T-helper 2 cell treated with Interferon-gamma antibody and Interleukin-4, amounts not matched to agents 5 μg/mL and 100 μg/mL, for 36 hours (primary cell): ENCODE data around the gene VAMP4.

Experiments used
- DNase-seq: peaks from one replicate; pipeline ENCODE4 v3.0.0; 2021; ENCODE audit warnings: low spot score
- H3K27ac Mint-ChIP-seq: one replicate; pipeline ENCODE4 v1.8.0; 2021; ENCODE audit warnings: mild to moderate bottlenecking, mixed read lengths
- H3K27me3 Mint-ChIP-seq: one replicate; pipeline ENCODE4 v1.8.0; 2021; ENCODE audit warnings: low read depth, mixed read lengths
- H3K36me3 Mint-ChIP-seq: one replicate; pipeline ENCODE4 v1.8.0; 2021; ENCODE audit warnings: low read depth, mixed read lengths
- H3K4me1 Mint-ChIP-seq: one replicate; pipeline ENCODE4 v1.8.0; 2021; ENCODE audit warnings: low read depth, mixed read lengths
- H3K4me3 Mint-ChIP-seq: one replicate; pipeline ENCODE4 v1.8.0; 2022; ENCODE audit warnings: mild to moderate bottlenecking, moderate library complexity, mixed read lengths
- H3K9me3 Mint-ChIP-seq: one replicate; pipeline ENCODE4 v1.8.0; 2021; ENCODE audit warnings: mixed read lengths

The VAMP4 gene

DNA sequence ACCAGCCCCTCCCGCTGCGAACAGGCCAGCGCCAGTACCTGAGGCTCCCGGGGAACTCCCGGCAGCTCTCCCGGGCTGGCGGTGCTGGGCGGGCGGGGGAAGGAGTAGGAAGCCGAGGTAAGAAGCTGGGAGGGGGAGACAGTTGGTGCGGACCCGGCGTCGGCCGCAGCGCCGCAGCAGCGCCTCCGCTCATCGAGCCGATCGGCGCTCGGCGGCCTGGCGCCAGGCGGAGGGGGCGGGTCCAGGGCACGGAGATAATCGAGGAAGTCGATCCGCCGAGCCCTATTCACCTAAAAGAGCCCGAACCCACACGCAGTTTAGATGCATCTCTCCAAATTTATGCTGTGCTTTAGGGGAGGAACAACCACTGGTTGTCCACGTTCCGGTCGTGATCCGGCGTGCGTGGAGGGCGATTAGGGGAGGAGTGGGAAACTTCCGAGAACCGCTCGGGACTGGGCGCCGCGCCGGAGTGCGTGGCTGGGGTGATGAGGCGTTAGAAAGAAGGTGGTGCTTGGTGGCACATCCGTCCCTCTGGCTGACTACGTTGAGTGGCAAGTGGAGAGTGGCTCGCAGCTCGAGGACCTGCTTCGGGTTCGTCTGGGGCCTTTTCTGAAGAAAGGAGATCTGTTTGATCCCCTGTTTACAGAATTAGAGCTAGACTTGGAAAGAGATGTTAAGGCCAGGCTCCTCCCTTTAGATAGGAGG lies at the start of gene VAMP4:
TSS of gene VAMP4 (minus strand) at position 194 of the 705 bp plus-strand sequence. CDS start 3,651 bp downstream, outside the sequence.
- Mint-ChIP-seq H3K4me3 (peak within 1 kb of the TSS; percentile 100), H3K27ac (peak within 1 kb of the TSS; percentile 100), H3K9me3 (no peaks in the 10 kb centered on the region), H3K4me1 (peaks cover 51% of the 10 kb centered on the region), H3K27me3 (no peaks in the 10 kb centered on the region), H3K36me3 (peaks cover 11% of the 10 kb centered on the region)
- DNase-seq = peak; percentile 86

GRCh38 chr1:171790318-171790717 lies 48.5 kb upstream of the VAMP4 start:
- no peak overlapping the region for H3K4me3 Mint-ChIP-seq
- H3K27ac Mint-ChIP-seq = no peak overlapping the region
- H3K36me3 Mint-ChIP-seq = peaks cover 77% of the 10 kb centered on the region
- no peaks in the 10 kb centered on the region for H3K27me3 Mint-ChIP-seq
- H3K9me3 Mint-ChIP-seq = no peaks in the 10 kb centered on the region
- peaks cover 19% of the 10 kb centered on the region for H3K4me1 Mint-ChIP-seq
- no peak for DNase-seq

- no peak overlapping the region for H3K27ac Mint-ChIP-seq
- peaks cover 75% of the 10 kb centered on the region for H3K36me3 Mint-ChIP-seq
- no peak overlapping the region for H3K4me3 Mint-ChIP-seq
- peaks cover 22% of the 10 kb centered on the region for H3K4me1 Mint-ChIP-seq
- H3K9me3 Mint-ChIP-seq = no peaks in the 10 kb centered on the region
- H3K27me3 Mint-ChIP-seq = no peaks in the 10 kb centered on the region
- no peak for DNase-seq
These were observed 46.8 kb upstream of the VAMP4 start for GRCh38 chr1:171788696-171789095.

- no peak for DNase-seq
- Mint-ChIP-seq H3K27ac (no peak overlapping the region), H3K4me1 (peaks cover 29% of the 10 kb centered on the region), H3K4me3 (no peak overlapping the region), H3K9me3 (no peaks in the 10 kb centered on the region), H3K27me3 (no peaks in the 10 kb centered on the region), H3K36me3 (peaks cover 75% of the 10 kb centered on the region)
These were observed 46.0 kb upstream of the VAMP4 start for GRCh38 chr1:171787686-171788480.

GRCh38 chr1:171786534-171786933 lies 44.7 kb upstream of the VAMP4 start:
- Mint-ChIP-seq H3K4me3 (no peak overlapping the region), H3K4me1 (peaks cover 34% of the 10 kb centered on the region), H3K27me3 (no peaks in the 10 kb centered on the region), H3K27ac (no peak overlapping the region), H3K9me3 (no peaks in the 10 kb centered on the region), H3K36me3 (peaks cover 68% of the 10 kb centered on the region)
- DNase-seq = no peak

DNA sequence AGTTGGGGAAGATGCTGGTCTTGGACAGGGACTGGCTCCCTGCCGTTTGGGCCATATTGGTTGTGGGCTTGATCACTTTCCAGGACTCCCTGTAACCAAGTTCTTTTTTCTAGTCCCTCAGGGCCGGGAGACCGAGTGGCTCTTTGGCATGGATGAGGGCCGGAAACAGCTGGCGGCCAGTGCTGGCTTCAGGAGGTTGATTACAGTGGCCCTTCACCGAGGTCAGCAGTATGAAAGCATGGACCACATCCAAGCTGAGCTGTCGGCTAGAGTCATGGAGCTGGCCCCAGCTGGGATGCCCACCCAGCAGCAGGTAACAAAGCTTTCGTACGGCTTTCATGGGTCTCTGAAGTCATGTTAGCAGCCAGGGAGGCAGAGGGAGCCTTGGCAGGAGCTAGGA lies 43.9 kb upstream of the VAMP4 start:
- Mint-ChIP-seq H3K27ac (no peak overlapping the region), H3K4me3 (peak overlapping the region; percentile 64), H3K36me3 (peaks cover 66% of the 10 kb centered on the region), H3K9me3 (no peaks in the 10 kb centered on the region), H3K27me3 (no peaks in the 10 kb centered on the region), H3K4me1 (peaks cover 36% of the 10 kb centered on the region)
- no peak for DNase-seq

GRCh38 chr1:171784784-171785183 lies 42.9 kb upstream of the VAMP4 start:
- no peaks in the 10 kb centered on the region for H3K27me3 Mint-ChIP-seq
- peaks cover 60% of the 10 kb centered on the region for H3K36me3 Mint-ChIP-seq
- peak; percentile 10 for DNase-seq
- peaks cover 40% of the 10 kb centered on the region for H3K4me1 Mint-ChIP-seq
- peak overlapping the region; percentile 64 for H3K4me3 Mint-ChIP-seq
- peak overlapping the region; percentile 68 for H3K27ac Mint-ChIP-seq
- H3K9me3 Mint-ChIP-seq = no peaks in the 10 kb centered on the region

GRCh38 chr1:171783816-171784530 lies 42.1 kb upstream of the VAMP4 start:
- no peaks in the 10 kb centered on the region for H3K27me3 Mint-ChIP-seq
- peak overlapping the region; percentile 97 for H3K4me3 Mint-ChIP-seq
- peak overlapping the region; percentile 29 for H3K27ac Mint-ChIP-seq
- no peaks in the 10 kb centered on the region for H3K9me3 Mint-ChIP-seq
- DNase-seq = no peak
- peaks cover 54% of the 10 kb centered on the region for H3K36me3 Mint-ChIP-seq
- peaks cover 40% of the 10 kb centered on the region for H3K4me1 Mint-ChIP-seq

- peak within 1 kb of the TSS; percentile 97 for H3K4me3 Mint-ChIP-seq
- H3K4me1 Mint-ChIP-seq = peaks cover 43% of the 10 kb centered on the region
- H3K9me3 Mint-ChIP-seq = no peaks in the 10 kb centered on the region
- H3K27me3 Mint-ChIP-seq = no peaks in the 10 kb centered on the region
- peak; percentile 100 for DNase-seq
- H3K36me3 Mint-ChIP-seq = peaks cover 31% of the 10 kb centered on the region
- H3K27ac Mint-ChIP-seq = peak within 1 kb of the TSS; percentile 96
These were observed 39.5 kb upstream of the VAMP4 start, which contains the start of gene METTL13 for GRCh38 chr1:171781176-171781875. TSS of gene METTL13 (plus strand) at chr1:171781660. CDS start at chr1:171781968, 308 bp downstream.

GRCh38 chr1:171780583-171781175 lies 38.8 kb upstream of the VAMP4 start:
- no peaks in the 10 kb centered on the region for H3K9me3 Mint-ChIP-seq
- H3K36me3 Mint-ChIP-seq = peaks cover 25% of the 10 kb centered on the region
- H3K27ac Mint-ChIP-seq = peak overlapping the region; percentile 96
- DNase-seq = no peak
- H3K27me3 Mint-ChIP-seq = peaks cover under 1% of the 10 kb centered on the region
- peaks cover 41% of the 10 kb centered on the region for H3K4me1 Mint-ChIP-seq
- H3K4me3 Mint-ChIP-seq = peak overlapping the region; percentile 97

DNA sequence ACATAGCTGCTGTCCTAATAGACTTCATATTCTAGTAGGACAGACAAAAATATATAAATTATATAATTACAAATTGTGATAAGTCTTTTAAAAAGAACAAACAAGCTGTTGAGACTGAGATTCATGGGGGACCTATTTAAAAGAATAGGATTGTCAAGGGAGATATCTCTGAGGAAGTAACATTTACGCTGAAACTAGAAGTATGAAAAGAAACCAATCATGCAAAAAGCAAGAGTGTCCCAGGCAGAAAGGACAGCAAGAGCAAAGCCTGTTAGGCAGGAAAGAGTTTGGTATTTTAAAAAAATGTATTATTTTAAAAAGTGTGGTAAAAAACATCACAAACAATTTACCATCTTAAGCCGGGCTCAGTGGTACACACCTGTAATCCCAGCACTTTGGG lies 30.4 kb upstream of the VAMP4 start:
- H3K36me3 Mint-ChIP-seq = no peaks in the 10 kb centered on the region

GRCh38 chr1:171769754-171770153 lies 27.9 kb upstream of the VAMP4 start:
- H3K27ac Mint-ChIP-seq = no peak overlapping the region
- no peaks in the 10 kb centered on the region for H3K9me3 Mint-ChIP-seq
- H3K27me3 Mint-ChIP-seq = peaks cover 23% of the 10 kb centered on the region
- no peaks in the 10 kb centered on the region for H3K36me3 Mint-ChIP-seq
- DNase-seq = no peak
- no peaks in the 10 kb centered on the region for H3K4me1 Mint-ChIP-seq
- no peak overlapping the region for H3K4me3 Mint-ChIP-seq

More for the DNA sequence above, 30.4 kb upstream of the VAMP4 start:
- Mint-ChIP-seq H3K9me3 (no peaks in the 10 kb centered on the region), H3K4me3 (no peak overlapping the region), H3K27me3 (peaks cover 17% of the 10 kb centered on the region), H3K4me1 (peaks cover 2% of the 10 kb centered on the region), H3K27ac (no peak overlapping the region)
- DNase-seq = no peak

- Mint-ChIP-seq H3K27me3 (peaks cover 23% of the 10 kb centered on the region), H3K4me3 (no peak overlapping the region), H3K9me3 (no peaks in the 10 kb centered on the region), H3K36me3 (no peaks in the 10 kb centered on the region), H3K4me1 (no peaks in the 10 kb centered on the region), H3K27ac (no peak overlapping the region)
- DNase-seq = no peak
These were observed 27.3 kb upstream of the VAMP4 start for GRCh38 chr1:171769171-171769570.
